GM18507 (cell line): ENCODE results near the gene INSRR.

Source experiments
- DNase-seq: peaks from one replicate; pipeline ENCODE4 v3.0.0; 2011; ENCODE audit warnings: low read depth; ENCODE audit not compliant: insufficient read length; ENCODE audit errors: extremely low spot score
- FAIRE-seq: peaks from 2 replicates; lab custom pipeline; 2011; peaks lifted over from hg19 to GRCh38; lab: Jason Lieb, UNC

The INSRR gene

DNA sequence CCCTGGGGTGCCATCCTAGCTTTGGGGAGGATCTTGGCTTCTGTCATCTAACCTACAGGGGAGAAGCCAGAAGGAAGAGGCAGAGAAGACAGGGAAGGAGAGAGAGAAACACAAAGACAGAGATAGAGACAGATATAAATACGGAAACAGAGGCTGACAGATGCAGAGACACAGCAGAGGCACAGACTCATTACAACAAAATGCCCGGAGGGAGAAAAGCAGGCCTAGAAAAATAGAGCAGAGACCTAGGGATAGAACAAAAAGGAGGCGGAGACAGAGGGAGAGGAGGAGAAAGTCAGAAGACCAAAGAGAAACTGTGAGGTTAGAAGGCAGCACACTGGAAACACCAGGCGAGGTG, 36.5 kb upstream of the INSRR start:
- FAIRE-seq = no peak
- no peak for DNase-seq

DNA sequence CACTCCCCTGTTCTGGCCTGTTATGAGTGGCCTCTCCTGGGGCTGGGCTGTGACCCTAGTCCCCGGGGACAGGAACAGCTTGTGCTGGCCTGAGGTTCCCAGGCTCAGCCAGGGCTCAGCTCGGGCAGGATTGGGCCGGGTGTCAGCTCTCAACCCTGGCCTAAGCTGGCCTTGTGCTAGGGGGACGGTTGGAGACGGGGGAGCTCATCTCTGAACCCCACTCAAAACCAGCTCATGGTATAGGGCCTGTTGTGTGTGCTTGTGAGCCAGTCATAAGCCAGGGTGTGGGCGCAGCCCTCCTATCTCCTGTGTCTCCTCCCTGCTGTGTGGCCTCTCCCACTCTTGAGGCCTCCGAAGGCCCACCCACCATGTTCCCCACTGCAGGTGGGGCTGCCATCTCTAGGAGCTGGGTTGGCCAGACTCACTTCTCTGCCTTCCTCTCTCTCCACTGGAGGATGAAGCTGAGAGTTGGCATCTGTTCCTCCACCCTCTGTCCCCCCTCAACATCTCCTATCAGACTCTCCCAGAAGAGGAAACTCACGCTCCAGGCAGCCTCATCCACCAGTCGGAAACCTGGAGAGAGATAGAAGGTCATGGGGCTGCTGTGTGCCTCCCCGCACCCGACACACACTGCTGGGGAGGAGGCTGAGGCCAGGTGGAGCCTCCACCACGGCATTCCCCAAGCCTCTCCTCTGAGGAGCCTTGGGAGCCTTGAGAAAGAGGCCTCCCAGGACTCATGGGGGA, 36.0 kb upstream of the INSRR start:
- no peak for DNase-seq
- FAIRE-seq = no peak

DNA sequence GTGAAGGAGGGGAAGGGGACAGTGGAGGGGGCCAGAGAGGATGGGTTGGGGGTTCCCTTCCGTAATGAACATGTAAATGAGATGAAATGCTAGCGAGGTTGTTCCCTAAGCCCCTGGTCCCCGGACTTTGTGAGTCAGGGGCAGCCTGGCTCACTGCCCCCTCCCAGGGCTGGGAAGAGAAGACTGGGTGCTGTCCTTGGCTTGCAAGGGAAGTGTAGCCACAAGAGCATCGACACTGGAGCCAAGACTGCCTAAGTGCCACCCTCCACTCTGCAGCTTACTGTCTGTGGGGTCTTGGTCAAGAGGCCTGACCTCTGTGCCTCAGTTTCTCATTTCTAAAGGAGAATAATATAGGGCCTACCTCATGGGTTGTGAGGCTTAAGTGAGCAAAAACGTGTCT, 35.1 kb upstream of the INSRR start:
- FAIRE-seq = no peak
- no peak for DNase-seq

DNA sequence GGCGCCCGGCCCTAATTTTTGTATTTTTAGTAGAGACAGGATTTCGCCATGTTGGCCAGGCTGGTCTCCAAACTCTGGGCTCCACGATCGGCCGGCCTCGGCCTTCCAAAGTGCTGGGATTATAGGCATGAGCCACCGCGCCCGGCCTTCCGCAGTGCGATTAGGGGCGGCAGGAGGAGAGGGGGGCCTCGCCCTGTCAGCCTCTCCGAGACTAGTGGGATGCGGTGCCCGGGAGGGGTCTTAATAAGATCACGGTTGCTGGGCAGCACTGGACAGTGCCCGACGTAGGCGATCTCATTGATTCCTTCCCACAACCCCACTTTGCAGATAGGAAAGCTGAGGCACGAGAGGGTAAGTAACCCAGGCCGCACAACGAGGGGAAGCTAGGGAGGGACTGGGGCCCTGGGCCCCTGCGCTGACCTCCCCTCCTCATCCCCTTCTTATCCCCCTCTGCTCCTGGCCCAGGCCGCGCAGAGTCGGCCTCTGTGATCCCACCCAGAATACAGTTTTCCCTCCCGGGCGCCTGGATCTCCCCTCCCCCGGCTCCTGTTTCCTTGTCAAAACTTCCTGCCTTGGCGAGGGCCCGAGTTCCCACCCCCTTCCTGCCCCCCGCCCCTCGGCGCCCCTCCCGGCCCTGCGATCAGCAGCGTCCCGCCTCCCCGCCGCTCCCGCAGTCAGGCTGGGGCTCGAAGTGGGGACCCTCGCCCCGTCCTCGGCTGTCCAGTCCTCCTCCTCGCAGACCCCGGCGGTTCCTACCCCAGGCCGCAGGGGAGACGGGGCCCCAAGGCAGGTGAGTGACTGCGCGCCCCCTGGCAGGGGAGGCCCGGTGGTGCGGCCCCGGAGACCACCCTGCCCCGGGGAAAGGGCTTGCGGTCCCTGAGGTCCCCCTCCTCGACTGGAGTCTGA, 34.4 kb upstream of the INSRR start, which contains the start of gene PEAR1:
Gene PEAR1 (plus strand): TSS at position 671 of the 906 bp plus-strand sequence. CDS start 10,209 bp downstream, outside the sequence.
- DNase-seq = no peak

DNA sequence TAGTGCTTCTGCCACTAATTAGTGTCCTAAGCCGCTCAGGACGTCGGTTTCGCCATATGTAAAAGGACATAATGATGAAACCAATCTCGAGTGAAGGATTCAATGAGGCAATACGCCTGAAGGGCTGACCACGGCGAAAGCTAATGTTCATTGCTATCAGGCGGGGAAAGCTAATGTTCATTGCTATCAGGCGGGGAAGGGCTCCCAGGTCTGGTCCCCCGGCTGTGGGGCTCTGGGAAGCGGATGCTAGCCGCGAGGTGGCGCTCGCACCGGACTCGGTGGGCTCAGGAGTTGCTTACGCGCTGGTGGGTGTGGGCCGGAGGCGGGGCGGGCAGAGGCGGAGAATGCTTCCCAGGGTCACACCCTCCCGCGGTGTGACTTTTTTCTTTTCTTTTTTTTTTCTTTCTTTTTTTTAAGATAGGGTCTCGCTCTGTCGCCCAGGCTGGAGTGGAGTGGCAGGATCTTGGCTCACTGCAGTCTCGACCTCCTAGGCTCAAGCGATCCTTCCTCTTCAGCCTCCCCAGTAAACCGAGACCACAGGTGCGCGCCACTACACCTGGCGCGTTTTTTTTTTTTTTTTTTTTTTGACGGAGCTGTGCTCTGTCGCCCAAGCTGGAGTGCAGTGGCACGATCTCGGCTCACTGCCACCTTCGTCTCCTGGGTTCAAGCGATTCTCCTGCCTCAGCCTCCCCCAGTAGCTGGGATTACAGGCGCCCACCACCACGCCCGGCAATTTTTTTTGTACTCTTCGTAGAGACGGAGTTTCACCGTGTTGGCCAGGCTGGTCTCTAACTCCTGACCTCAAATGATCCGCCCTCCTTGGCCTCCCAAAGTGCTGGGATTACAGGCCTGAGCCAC, 33.5 kb upstream of the INSRR start:
- peak; percentile 5 for FAIRE-seq

More for the DNA sequence above, 34.4 kb upstream of the INSRR start, which contains the start of gene PEAR1:
- no peak for FAIRE-seq

DNA sequence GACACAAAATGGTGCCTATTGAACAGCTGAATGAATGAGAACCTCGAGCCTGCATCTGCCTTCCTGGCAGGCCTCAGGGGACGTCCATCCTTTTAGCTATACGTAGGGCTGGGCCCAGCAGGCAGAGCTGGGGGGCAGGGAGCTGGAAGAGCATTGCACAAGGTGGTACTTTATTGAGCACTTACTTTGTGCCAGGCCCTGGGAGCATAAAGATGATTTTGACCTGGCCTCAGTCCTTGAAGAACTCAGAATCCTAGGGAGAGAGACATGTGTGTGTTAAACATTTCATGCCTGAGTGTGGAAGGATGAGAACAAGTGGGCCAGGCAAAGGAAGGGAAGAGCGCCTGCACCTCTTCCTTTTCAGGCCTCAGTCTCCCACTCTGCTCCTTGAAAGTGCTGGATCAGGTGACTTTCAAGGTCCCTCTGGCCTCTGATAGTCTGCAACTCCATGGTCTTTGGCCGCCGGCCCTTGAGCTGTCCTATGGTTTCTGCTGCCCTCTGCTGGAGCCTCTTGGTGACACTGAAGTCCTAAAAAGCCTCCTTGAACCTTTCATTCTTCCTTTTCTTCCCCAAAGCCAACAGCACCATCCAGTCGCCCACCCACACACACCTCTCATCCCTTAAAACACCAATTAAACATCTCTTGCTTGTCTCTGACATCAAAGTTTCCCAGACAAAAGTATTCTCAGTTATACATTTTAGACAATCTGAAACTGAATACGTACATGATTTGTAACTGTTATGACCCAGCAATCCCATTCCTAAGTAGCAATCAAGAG, 31.1 kb upstream of the INSRR start:
- peak; percentile 50 for DNase-seq
- FAIRE-seq = peak; percentile 78

More for the DNA sequence above, 33.5 kb upstream of the INSRR start:
- DNase-seq = peak; percentile 58

DNA sequence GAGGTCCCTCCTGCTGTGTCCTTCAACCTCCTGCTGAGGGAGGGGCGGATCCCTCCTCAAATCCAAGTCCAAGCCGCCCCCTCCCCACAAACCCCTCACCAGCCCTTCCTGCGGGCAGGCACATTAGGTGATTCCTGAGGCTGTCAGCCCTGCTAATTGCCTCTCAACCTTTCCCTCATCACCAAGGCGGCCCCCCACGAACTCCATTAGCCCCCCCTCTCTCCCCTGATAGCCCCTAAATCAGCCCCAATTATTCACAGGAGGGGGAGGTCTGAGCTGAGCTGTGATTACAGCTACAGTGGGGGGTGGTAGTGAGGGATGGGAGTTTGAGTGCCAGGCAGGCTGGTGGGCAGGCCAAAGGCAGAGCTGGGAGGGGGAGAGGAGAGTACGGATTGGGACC, 28.8 kb upstream of the INSRR start:
- FAIRE-seq = no peak
- no peak for DNase-seq

DNA sequence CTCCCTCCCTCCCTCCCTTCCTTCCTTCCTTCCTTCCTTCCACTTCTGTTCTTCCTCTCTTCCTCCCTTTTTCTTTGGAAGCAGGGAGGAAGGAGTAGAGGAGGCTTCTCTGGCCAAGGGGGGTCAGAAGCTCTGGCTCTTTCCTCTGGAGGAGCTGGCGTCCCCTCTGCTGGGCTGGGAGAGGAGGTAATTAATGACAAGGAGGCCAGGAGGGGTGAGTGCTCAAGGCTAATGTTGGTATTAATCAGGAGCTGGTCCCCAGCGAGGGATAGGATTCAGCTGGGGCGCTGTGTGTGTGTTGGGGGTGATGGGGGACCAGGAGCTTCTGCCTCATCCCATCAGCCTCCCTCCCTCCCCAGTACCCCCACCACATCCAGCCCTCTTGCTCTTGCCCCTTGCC, 28.4 kb upstream of the INSRR start:
- FAIRE-seq (no peak), DNase-seq (no peak)

DNA sequence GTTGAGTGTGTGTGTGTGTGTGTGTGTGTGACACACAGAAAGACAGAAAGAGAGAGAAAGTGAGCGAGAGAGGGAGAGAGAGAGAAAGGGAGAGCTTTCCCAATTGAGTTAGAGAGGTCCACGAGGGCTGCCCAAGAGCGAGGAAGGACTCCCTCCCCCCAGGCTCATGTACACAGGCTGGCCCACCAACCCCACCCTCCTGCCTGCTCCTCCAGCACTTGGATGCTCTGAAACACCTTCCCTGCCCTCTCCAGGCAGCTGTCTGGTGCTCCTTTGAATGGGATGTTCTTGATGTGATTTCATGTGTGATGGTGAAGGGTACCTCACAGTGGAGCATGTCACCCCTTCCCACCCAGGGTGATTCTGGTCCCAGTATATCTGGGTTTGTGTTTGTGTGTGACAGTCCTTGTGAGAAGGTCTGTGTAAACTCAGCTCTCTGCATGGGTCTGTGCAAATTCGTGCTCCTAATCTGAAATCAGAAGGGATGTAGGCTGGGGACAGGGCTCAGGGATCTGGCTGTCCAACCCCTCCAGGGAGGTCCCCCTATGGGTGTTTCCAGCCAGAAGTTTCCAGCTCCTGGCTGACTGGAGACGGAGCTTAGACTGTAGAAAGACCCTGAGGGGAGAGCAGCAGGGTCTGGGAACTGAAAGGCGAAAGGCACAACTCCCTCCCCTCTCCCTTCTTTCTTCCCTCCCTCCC, 27.8 kb upstream of the INSRR start:
- FAIRE-seq = no peak
- no peak for DNase-seq

DNA sequence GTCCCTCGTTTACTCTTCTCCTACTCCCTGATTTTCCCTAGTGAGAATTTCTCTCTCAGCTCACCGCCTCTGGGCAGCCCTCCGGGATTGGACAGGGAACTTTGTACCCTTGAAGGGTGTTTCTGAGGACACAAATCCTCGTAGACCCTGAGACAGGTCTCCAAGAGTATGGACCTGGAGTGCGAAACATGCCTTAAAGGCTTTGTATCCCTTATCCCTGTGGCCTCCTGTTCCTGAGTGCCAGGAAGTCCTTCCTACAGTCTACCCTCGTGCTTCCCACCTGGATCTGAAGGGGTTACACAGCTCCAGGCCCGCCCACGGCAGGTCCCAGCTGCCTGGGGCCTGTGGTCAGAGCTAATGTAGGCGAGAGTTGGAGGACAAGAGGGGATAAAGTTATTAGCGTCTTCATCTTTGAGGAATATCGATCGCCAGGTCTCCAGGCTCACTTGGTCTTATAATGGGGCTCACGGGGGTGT, 27.0 kb upstream of the INSRR start:
- no peak for FAIRE-seq
- no peak for DNase-seq

DNA sequence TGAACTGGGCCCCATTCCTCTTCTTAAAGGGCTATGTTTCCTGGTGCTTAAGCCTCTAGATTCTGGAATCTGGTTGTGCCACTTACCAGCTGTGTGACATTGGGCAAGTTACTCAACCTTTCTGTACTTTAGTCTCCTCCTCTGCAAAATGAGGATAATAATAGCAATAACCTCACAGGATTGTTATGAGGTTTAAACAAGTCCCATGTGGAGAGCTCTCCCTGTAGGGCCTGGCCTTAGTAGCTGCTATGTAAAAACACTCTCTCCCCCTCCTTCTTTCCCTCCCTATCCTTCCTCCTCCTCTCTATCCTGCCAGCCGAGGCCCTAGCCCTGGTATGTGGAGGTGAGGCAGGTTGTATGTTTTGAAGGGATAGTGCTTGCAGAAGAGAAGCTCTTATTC, 26.4 kb upstream of the INSRR start:
- FAIRE-seq (no peak), DNase-seq (no peak)

DNA sequence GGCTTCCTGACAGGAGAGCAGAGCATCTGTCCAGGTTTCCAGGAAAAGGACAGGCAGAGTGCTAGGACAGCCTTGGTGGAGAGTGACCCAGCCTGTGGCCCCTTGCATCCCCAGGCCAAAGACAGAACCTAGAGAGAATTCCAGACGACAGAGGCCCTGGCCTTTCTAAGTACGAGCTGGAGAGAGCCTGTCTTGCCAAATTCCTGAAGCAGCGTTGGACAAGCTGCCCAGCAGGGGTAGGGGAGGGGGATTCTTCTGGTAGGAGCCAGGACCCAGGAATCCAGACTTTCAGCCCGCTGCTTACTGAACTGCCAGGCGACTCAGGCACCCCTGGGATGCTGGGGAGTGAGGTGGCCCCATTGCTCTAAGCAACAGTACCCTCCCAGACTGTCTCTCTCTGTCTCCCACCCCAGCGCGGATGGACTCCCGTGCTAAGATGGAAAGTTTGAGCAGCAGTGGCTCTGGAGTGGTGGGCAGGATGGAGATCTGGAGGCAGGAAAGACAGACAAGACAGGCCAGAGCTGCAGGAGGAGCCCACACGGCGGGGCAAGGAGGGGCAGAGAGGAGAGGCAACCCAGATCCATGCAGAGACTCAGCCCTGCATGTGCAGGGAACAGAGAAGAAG, 25.8 kb upstream of the INSRR start:
- DNase-seq (no peak), FAIRE-seq (no peak)

DNA sequence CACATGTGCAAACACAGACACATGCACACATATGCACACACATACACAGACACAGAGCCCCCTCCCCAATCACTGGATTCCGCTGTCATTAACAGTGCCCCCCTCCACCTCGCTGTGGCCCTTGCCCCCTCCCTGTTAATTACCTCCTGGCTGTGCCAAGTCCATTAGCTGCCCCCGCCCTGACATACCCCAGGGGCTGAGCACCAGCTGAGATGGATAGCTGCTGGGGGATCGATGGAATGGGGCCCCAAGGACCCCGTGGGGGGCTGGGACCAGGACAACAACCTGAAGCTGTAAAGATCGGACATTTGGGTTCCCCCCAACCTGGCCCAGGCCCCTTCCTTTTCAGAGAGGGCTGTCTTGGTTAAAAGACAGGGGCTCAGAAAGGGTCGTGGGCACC, 25.0 kb upstream of the INSRR start:
- DNase-seq = no peak
- no peak for FAIRE-seq

DNA sequence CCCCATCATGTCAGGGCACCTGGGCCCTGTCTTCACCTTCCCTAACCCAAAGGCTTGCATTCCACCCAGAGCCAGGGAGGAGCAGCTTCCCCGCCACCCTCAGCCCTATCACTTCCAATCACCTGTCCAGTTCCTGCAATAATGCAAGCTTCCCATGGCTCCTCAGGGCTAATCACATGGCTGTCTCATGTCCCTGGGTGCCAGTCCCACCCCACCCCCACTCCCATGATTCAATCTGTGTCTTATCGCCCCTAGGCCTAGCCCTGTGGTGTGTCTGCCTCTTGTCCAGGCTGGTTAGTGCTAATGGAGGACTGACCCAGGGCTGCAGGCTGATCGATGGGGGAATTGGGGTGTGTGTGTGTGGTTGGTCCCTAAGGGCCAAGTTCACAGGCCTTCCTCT, 23.6 kb upstream of the INSRR start:
- FAIRE-seq = no peak
- DNase-seq = no peak

DNA sequence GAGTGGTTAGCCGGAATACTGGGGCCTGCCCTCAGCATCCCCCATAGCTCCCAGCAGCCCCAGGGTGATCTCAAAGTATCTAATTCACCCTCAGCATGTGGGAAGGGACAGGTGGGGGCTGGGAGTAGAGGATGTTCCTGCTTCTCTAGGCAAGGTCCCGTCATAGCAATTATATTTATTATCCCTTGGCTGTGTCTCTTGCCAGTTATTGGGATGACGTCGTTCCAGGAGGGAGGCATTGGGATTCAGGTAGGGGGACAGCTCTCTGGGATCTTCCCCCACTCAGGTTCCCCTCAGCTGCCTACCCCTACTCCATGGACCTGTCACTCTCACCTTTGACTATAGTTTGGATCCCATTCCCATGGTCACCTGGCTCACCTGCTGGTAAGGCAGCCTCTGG, 22.7 kb upstream of the INSRR start:
- DNase-seq = no peak
- FAIRE-seq = no peak

DNA sequence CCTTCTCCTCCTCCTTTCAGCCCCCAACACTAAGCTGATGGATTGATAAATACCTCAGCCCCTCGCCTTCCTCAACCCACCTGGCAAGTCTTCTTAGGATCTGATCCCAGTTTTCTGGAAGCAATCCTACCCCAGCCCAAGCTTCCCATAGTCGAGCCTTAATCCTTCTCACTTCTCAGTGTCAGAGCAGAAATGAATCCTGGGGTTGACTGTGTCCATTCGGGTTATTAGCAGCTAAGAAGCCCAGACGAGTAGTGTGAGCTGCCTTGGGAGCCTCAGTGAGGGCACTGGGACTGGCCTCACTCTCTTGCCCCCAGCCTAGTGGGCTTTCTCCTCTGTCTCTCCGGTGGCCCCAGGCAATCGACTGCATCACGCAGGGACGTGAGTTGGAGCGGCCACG, 22.2 kb upstream of the INSRR start:
- DNase-seq = no peak
- no peak for FAIRE-seq

DNA sequence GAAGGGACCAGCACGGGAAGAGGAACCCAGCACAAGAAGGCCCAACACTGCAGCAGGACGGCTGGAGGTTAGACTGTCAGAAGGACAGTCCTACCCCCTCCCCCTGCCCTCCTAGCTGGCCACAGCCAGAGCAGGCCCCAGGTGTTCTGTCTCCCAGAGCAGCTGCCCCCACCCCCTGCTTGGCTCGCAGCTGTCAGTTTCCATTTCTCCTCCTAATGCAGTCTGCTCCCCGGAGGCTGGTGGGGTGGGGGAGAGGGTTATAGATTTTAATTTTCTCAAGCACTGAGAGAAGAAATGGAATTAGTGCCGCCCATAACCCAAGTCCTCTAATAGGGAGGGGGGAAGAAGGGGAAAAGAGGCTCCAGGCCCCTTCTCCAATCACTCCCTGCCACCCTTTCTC, 21.6 kb upstream of the INSRR start:
- no peak for FAIRE-seq
- no peak for DNase-seq

DNA sequence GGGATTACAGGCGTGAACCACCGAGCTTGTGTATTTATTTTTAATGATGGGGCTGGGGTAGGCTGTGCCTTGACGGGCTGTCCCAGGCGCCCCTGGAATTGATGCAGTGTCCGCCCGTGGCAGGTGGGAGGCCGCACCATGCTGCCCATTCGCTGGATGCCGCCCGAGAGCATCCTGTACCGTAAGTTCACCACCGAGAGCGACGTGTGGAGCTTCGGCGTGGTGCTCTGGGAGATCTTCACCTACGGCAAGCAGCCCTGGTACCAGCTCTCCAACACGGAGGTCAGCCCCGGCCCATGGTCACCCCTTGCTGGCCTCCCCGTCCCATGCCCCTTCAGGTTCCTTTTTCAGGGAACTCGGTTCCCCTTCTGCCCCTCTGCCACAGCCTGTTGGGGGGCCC, 21.0 kb upstream of the INSRR start:
- DNase-seq (no peak), FAIRE-seq (no peak)
